ENCODE results near the gene IRF9. TPM values are rescaled to one million over a fixed set of nuclear protein-coding genes. Genes with fewer than 3 reads are reported as not detected.

The IRF9 gene
- total RNA-seq, 4 donors from 2014 or later = 61.3 to 80.1 (median 68.1) TPM

DNA sequence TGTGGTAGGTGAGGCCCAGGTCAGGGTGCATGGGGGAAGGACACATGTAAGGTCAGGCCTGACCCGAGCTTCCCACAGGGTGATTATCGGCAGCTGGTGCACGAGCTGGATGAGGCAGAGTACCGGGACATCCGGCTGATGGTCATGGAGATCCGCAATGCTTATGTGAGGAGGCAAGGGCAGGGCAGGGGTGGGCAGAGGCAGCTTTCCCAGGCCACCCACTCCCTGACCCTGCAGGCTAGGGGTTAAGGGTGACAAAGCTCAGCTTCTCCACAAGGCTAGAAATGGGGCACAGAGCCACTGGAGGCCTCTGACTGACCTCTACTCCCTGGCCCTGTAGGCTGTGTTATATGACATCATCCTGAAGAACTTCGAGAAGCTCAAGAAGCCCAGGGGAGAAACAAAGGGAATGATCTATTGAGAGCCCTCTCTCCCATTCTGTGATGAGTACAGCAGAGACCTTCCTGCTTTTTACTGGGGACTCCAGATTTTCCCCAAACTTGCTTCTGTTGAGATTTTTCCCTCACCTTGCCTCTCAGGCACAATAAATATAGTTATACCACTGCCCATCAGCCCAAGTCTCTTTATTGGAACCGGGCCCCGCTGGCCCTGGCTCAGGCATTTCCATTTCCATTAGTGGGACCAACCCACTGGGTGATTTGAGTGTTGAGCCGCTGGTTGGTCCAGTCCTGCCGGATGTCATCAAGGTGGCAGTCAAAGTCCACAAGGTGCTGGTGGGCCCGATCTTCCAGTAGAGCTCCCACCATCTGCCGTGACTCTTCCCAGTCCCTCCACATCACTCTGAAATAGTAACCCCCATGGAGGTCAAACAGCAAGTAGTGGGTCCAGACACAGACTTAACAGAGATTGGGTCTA lies 22.4 kb upstream of the IRF9 start:
- Histone ChIP-seq H3K4me1 (peaks cover 0 to 68% (median 29%) of the 10 kb centered on the region in 3 donors), H3K27ac (peak overlapping the region in 2 of 4 donors; percentile 94), H3K27me3 (no peaks in the 10 kb centered on the region), H3K4me3 (no peak overlapping the region), H3K36me3 (peaks cover 0 to 28% of the 10 kb centered on the region in 2 donors), H3K9me3 (no peaks in the 10 kb centered on the region)
- TF ChIP-seq, protein P1, sequence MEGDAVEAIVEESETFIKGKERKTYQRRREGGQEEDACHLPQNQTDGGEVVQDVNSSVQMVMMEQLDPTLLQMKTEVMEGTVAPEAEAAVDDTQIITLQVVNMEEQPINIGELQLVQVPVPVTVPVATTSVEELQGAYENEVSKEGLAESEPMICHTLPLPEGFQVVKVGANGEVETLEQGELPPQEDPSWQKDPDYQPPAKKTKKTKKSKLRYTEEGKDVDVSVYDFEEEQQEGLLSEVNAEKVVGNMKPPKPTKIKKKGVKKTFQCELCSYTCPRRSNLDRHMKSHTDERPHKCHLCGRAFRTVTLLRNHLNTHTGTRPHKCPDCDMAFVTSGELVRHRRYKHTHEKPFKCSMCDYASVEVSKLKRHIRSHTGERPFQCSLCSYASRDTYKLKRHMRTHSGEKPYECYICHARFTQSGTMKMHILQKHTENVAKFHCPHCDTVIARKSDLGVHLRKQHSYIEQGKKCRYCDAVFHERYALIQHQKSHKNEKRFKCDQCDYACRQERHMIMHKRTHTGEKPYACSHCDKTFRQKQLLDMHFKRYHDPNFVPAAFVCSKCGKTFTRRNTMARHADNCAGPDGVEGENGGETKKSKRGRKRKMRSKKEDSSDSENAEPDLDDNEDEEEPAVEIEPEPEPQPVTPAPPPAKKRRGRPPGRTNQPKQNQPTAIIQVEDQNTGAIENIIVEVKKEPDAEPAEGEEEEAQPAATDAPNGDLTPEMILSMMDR (IDR thresholded peaks at IDR 0.05) = no peak
- no peak for TF ChIP-seq POLR2A (IDR thresholded peaks at IDR 0.05)
- no peak for TF ChIP-seq EP300 (IDR thresholded peaks at IDR 0.05)
- TF ChIP-seq POLR2AphosphoS5 (IDR thresholded peaks at IDR 0.05) = no peak
- ATAC-seq = no peak
- 43 to 82% methylated on average over 1 to 5 of the region's 13 CpGs for WGBS, 2 donors (ENCODE audit: low coverage in 1 of 2)

DNA sequence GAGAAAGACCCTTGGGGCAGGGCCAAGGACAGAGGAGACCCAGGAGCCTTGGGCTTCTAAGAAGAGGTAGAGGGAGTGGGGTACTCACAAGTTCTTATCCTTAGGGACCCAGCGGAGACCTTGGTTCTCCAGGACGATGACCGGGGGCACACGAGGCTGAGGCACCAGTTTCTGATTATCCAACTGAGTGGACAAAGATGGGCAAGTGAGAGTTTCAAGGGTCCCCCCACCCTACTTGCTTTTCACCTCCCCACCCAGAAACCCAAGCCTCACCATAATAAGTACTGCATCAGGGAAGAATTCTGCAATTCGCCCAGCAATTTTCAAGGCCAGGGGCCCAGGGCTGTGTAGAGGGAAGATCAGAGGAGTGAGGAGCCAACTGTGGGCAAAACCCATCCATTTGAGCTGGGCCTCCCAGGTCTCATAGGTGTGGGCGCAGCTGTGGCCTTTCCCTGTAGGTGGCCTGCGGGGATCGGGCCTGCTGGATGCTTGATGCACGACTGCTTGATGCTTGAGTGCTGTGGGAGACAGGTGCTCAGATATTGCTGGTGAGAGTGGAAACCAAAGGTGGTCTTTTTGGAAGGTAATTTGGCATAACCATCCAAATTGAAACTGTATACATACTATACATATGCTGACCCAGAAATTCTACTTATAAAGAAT lies 21.7 kb upstream of the IRF9 start:
- Histone ChIP-seq H3K27ac (peak overlapping the region in 3 of 4 donors; percentile 34 to 94 (median 94)), H3K36me3 (peaks cover 0 to 28% of the 10 kb centered on the region in 2 donors), H3K27me3 (no peaks in the 10 kb centered on the region), H3K9me3 (no peaks in the 10 kb centered on the region), H3K4me1 (peaks cover 0 to 75% (median 29%) of the 10 kb centered on the region in 3 donors), H3K4me3 (peak overlapping the region in 1 of 2 donors; percentile 89)
- TF ChIP-seq EP300 (IDR thresholded peaks at IDR 0.05) (no peak), POLR2A (IDR thresholded peaks at IDR 0.05) (no peak), POLR2AphosphoS5 (IDR thresholded peaks at IDR 0.05) (no peak)
- TF ChIP-seq, protein P1 (IDR thresholded peaks at IDR 0.05) = no peak
- no peak for ATAC-seq
- 80 to 100% methylated on average over 2 to 5 of the region's 9 CpGs for WGBS, 2 donors (ENCODE audit: low coverage in 1 of 2)

DNA sequence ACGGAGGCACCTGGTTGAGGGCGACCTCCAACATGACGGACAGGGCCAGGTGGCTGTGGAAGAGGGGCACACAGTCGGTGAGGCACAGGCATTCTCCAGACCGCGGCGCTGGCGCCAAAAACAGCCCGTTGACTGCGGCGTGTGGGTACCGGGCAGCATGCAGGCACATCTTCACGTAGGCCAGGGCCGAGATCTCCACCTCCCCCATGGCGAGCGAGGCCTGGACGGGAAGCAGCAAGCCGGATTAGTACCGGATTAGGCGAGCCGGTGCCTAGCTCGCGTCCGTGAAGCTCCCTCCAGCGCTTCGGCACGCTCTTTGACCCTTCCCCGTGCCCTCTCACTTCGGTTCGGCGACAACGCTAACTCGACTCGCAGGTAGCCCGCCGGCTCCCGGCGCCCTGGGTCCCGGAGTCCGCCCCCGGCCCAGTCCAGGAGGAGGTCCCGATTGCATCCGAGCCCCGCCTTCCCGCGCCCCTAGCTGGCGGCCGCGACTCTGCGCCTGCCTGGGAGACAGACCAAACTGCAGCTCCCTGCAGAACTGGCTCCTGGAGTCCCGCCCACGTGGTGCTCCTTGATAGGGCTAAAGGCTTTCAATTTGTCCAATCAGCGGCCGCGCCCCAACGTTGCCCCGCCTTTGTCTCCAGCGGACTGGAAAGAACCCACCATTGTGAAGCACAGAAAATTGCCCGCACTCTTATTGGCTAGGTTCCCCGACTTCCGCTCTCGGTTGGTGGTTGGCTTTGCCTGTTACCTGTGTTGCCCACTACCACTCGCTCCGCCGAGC lies 19.8 kb upstream of the IRF9 start, which contains the start of gene EMC9:
TSS of gene EMC9 (minus strand) at position 495 of the 784 bp plus-strand sequence. CDS start at position 208, 287 bp downstream.
- peak within 1 kb of the TSS; percentile 41 to 89 for H3K4me3 ChIP-seq
- no CpG with 5 or more reads among the region's 65 CpGs for WGBS, 2 donors (ENCODE audit: low coverage in 1 of 2)
- H3K9me3 ChIP-seq = no peaks in the 10 kb centered on the region
- H3K27me3 ChIP-seq = no peaks in the 10 kb centered on the region
- H3K36me3 ChIP-seq = peaks cover 0 to 28% of the 10 kb centered on the region in 2 donors
- H3K4me1 ChIP-seq = peaks cover 0 to 86% (median 39%) of the 10 kb centered on the region in 3 donors
- H3K27ac ChIP-seq = peak within 1 kb of the TSS; percentile 72 to 94 (median 94)
- ATAC-seq = peak; percentile 97
- TF ChIP-seq POLR2A (IDR thresholded peaks at IDR 0.05) (peak; percentile 68 to 78), POLR2AphosphoS5 (IDR thresholded peaks at IDR 0.05) (peak; percentile 48), EP300 (IDR thresholded peaks at IDR 0.05) (no peak)
- TF ChIP-seq, protein P1 (IDR thresholded peaks at IDR 0.05) = peak in 3 of 4 experiments; percentile 65 to 83 (median 73)

DNA sequence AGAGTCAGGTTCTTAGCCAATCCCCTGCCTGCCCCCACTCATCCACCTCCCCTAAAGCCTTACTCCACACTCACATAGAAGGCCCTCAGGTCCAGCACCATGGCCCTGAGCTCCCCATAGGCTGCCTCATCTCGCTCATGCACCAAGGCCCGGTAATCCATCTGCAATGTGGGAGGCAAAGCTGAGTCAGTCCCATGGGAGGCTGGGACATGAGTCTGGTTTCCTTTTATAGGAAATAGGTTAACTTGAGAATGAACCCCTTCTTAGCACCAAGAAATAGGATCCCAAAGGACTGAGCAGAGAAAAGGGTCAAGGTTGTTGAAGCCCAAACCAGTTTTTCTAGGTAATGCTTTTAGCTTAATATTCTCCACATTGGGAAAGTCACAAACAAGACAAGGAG lies 17.6 kb upstream of the IRF9 start:
- Histone ChIP-seq H3K4me3 (no peak overlapping the region), H3K4me1 (peaks cover 0 to 73% (median 34%) of the 10 kb centered on the region in 3 donors), H3K9me3 (no peaks in the 10 kb centered on the region), H3K36me3 (peaks cover 0 to 14% of the 10 kb centered on the region in 2 donors), H3K27ac (no peak overlapping the region), H3K27me3 (no peaks in the 10 kb centered on the region)
- WGBS, 2 donors (ENCODE audit: low coverage in 1 of 2) = no CpG with 5 or more reads among the region's 2 CpGs
- ATAC-seq = no peak
- no peak for TF ChIP-seq EP300 (IDR thresholded peaks at IDR 0.05)
- TF ChIP-seq, protein P1 (IDR thresholded peaks at IDR 0.05) = no peak
- TF ChIP-seq POLR2AphosphoS5 (IDR thresholded peaks at IDR 0.05) = no peak
- TF ChIP-seq POLR2A (IDR thresholded peaks at IDR 0.05) = no peak
